22Rv1 (cell line): ENCODE measurements around the gene ARHGAP26.

ENCODE experiments used
- H3K27ac ChIP-seq: fragments of 450-650 bp; 2 replicates; pipeline ENCODE4 v1.5.1; 2017
- CTCF ChIP-seq: fragments of 450-650 bp; IDR thresholded peaks from 2 replicates; pipeline ENCODE4 v1.5.1; 2017; ENCODE audit warnings: mild to moderate bottlenecking
- ZFX ChIP-seq: fragments of 450-650 bp; IDR thresholded peaks from 2 replicates; pipeline ENCODE4 v1.6.1; 2017; ENCODE audit warnings: antibody characterized with exemption, borderline replicate concordance

The ARHGAP26 gene

GRCh38 chr5:142800776-142801494 is 30.8 kb downstream of the ARHGAP26 start:
- no peak for TF ChIP-seq ZFX
- no peak for TF ChIP-seq CTCF
- no peak overlapping the region for H3K27ac ChIP-seq

GRCh38 chr5:142801495-142801871 is 31.3 kb downstream of the ARHGAP26 start:
- no peak for TF ChIP-seq ZFX
- no peak for TF ChIP-seq CTCF
- H3K27ac ChIP-seq = no peak overlapping the region

- no peak for TF ChIP-seq ZFX
- no peak for TF ChIP-seq CTCF
- H3K27ac ChIP-seq = no peak overlapping the region
Observed at GRCh38 chr5:142803428-142804125, 33.4 kb downstream of the ARHGAP26 start.

- H3K27ac ChIP-seq = no peak overlapping the region
- TF ChIP-seq ZFX (no peak), CTCF (no peak)
Observed at GRCh38 chr5:142805339-142805738, 35.2 kb downstream of the ARHGAP26 start.

GRCh38 chr5:142806841-142807267 is 36.7 kb downstream of the ARHGAP26 start:
- H3K27ac ChIP-seq = no peak overlapping the region
- TF ChIP-seq ZFX (no peak), CTCF (no peak)

GRCh38 chr5:142807372-142807911 is 37.3 kb downstream of the ARHGAP26 start:
- TF ChIP-seq ZFX (no peak), CTCF (no peak)
- H3K27ac ChIP-seq = no peak overlapping the region
